Trophoblast cell (in vitro differentiated cells and primary cell): Measurements from ENCODE around the gene FHOD3.

ENCODE experiments used
- DNase-seq, 2 donors: peaks; one replicate each; pipeline ENCODE4 v3.0.0-alpha.2; 2016
- H2AFZ ChIP-seq: 2 replicates; pipeline ENCODE4 v1.6.1; 2013; ENCODE audit warnings: low read length, moderate library complexity, mild to moderate bottlenecking; ENCODE audit not compliant: insufficient read depth, poor library complexity
- H2AK5ac ChIP-seq: 2 replicates; pipeline ENCODE4 v1.6.1; 2013; ENCODE audit warnings: mild to moderate bottlenecking, low read length
- H2BK120ac ChIP-seq: 2 replicates; pipeline ENCODE4 v1.6.1; 2013; ENCODE audit warnings: low read length, mild to moderate bottlenecking, moderate library complexity; ENCODE audit not compliant: insufficient read depth, poor library complexity
- H2BK12ac ChIP-seq: 2 replicates; pipeline ENCODE4 v1.6.1; 2013; ENCODE audit warnings: mild to moderate bottlenecking, low read length, moderate library complexity
- H2BK5ac ChIP-seq: 2 replicates; pipeline ENCODE4 v1.6.1; 2013; ENCODE audit warnings: low read length, low read depth, moderate library complexity, mild to moderate bottlenecking; ENCODE audit not compliant: poor library complexity
- H3K14ac ChIP-seq: 2 replicates; pipeline ENCODE4 v1.6.1; 2013; ENCODE audit warnings: mild to moderate bottlenecking, low read length
- H3K18ac ChIP-seq: 2 replicates; pipeline ENCODE4 v1.6.1; 2013; ENCODE audit warnings: mild to moderate bottlenecking, low read length
- H3K23ac ChIP-seq: 2 replicates; pipeline ENCODE4 v1.6.1; 2013; ENCODE audit warnings: low read length
- H3K27ac ChIP-seq: 2 replicates; pipeline ENCODE4 v1.5.1; 2013; ENCODE audit warnings: low read depth, mild to moderate bottlenecking, inconsistent platforms, low read length, moderate library complexity
- H3K27me3 ChIP-seq: 2 replicates; pipeline ENCODE4 v1.6.1; 2013; ENCODE audit warnings: inconsistent platforms, mild to moderate bottlenecking, low read length, moderate library complexity; ENCODE audit not compliant: insufficient read depth
- H3K36me3 ChIP-seq, 2 experiments: 1 replicate in 1 of 2; 2 replicates in 1 of 2; pipeline ENCODE4 v1.6.1; 2013; ENCODE audit warnings: low read length in 2 of 2, mild to moderate bottlenecking in 2 of 2, moderate library complexity in 1 of 2; ENCODE audit not compliant: insufficient read depth in 2 of 2, control insufficient read depth in 1 of 2
- H3K4ac ChIP-seq: 2 replicates; pipeline ENCODE4 v1.6.1; 2013; ENCODE audit warnings: low read depth, mild to moderate bottlenecking, low read length, moderate library complexity
- H3K4me1 ChIP-seq, 2 experiments: 1 replicate in 1 of 2; 2 replicates in 1 of 2; pipeline ENCODE4 v1.6.1; 2013; ENCODE audit warnings: low read length in 2 of 2, mild to moderate bottlenecking in 2 of 2, moderate library complexity in 1 of 2; ENCODE audit not compliant: insufficient read depth in 2 of 2, control insufficient read depth in 1 of 2
- H3K4me2 ChIP-seq: 2 replicates; pipeline ENCODE4 v1.6.1; 2013; ENCODE audit warnings: inconsistent platforms, mild to moderate bottlenecking, low read length, moderate library complexity
- H3K4me3 ChIP-seq: 2 replicates; pipeline ENCODE4 v1.5.1; 2013; ENCODE audit warnings: mild to moderate bottlenecking, low read depth, low read length, inconsistent platforms
- H3K79me1 ChIP-seq: one replicate; pipeline ENCODE4 v1.6.1; 2013; ENCODE audit warnings: low read length
- H3K79me2 ChIP-seq: 2 replicates; pipeline ENCODE4 v1.6.1; 2013; ENCODE audit warnings: low read length, mild to moderate bottlenecking; ENCODE audit not compliant: control insufficient read depth, insufficient read depth, poor library complexity
- H3K9ac ChIP-seq: 2 replicates; pipeline ENCODE4 v1.6.1; 2013; ENCODE audit warnings: mild to moderate bottlenecking, low read length
- H3K9me3 ChIP-seq: 2 replicates; pipeline ENCODE4 v1.6.1; 2013; ENCODE audit warnings: low read depth, mild to moderate bottlenecking, control low read depth, inconsistent platforms, low read length; ENCODE audit not compliant: insufficient read depth
- H4K12ac ChIP-seq: 2 replicates; pipeline ENCODE4 v1.6.1; 2013; ENCODE audit warnings: low read depth, mild to moderate bottlenecking, low read length, moderate library complexity
- H4K8ac ChIP-seq: 2 replicates; pipeline ENCODE4 v1.6.1; 2013; ENCODE audit warnings: low read depth, mild to moderate bottlenecking, low read length, moderate library complexity
- H4K91ac ChIP-seq: one replicate; pipeline ENCODE4 v1.6.1; 2013; ENCODE audit warnings: low read depth, mild to moderate bottlenecking, low read length, moderate library complexity
- WGBS: extraction: QIAGEN DNeasy Blood & Tissue Kit; methylation state at CpG from one replicate; pipeline ENCODE4 v1.1.7; 2013; ENCODE audit warnings: missing lambda C conversion rate; ENCODE audit not compliant: insufficient read length, insufficient coverage; ENCODE audit errors: extremely low coverage; 5-methylcytosine and 5-hydroxymethylcytosine counted together

The FHOD3 gene

DNA sequence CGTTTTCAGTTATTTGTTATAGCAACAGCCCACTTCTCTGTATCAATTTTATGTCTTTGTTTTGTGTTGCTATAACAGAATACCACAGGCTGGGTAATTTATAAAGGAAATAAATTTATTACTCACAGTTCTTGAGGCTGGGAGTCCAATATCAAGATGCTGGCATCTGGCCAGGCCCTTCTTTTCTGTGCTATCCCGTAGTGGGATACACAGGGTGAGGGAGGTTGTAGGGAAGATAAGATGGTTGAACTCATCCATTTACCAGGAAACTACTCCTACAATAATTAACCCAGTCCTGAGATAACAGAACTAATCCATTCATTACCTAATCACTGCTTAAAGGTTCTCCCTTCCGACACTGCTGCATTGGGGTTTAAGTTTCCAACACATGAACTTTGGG lies 310.6 kb downstream of the FHOD3 start:
- peaks cover 13% of the 10 kb centered on the region in 2 experiments for H3K36me3 ChIP-seq
- H4K8ac ChIP-seq: no peak overlapping the region
- DNase-seq: no peak
- H3K79me1 ChIP-seq: no peaks in the 10 kb centered on the region
- no peaks in the 10 kb centered on the region for H3K27me3 ChIP-seq
- no CpG with 5 or more reads among the region's 3 CpGs for WGBS
- no peak overlapping the region for H4K91ac ChIP-seq
- H3K27ac ChIP-seq: no peak overlapping the region
- no peak overlapping the region for H3K14ac ChIP-seq
- H4K12ac ChIP-seq: no peak overlapping the region
- no peak overlapping the region for H2AK5ac ChIP-seq
- H3K18ac ChIP-seq: no peak overlapping the region
- H2BK12ac ChIP-seq: no peak overlapping the region
- H3K23ac ChIP-seq: no peak overlapping the region
- H3K9ac ChIP-seq: no peak overlapping the region
- H3K4me3 ChIP-seq: no peak overlapping the region
- H2BK5ac ChIP-seq: no peak overlapping the region
- H3K9me3 ChIP-seq: no peaks in the 10 kb centered on the region
- no peak overlapping the region for H2BK120ac ChIP-seq
- no peak overlapping the region for H3K4ac ChIP-seq
- peaks cover 3 to 6% of the 10 kb centered on the region in 2 experiments for H3K4me1 ChIP-seq
- no peaks in the 10 kb centered on the region for H3K79me2 ChIP-seq
- no peak overlapping the region for H3K4me2 ChIP-seq
- H2AFZ ChIP-seq: no peak overlapping the region

DNA sequence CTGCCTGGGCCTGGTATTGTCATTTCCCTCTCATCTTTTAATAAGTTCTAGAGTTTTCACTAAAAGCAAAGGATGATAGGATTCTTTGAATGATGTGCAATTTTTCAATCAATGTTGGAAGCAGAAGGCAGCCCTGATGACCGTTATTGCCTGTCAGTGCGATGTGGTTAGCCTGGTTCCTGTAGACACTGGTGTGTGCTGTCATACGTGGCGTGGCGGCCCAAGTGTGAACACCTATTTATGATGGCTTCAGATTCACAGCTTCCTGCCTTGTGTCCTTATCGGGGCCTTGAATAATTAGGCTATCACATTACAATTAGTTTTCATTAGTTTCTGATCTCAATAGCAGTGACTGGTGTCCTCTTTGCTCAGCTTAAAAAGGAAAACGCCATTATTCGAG lies 312.7 kb downstream of the FHOD3 start:
- H3K14ac ChIP-seq: no peak overlapping the region
- no peak overlapping the region for H4K91ac ChIP-seq
- peak overlapping the region; percentile 12 for H3K27ac ChIP-seq
- no peak overlapping the region for H3K9ac ChIP-seq
- no peaks in the 10 kb centered on the region for H3K79me1 ChIP-seq
- H3K79me2 ChIP-seq: no peaks in the 10 kb centered on the region
- H4K8ac ChIP-seq: no peak overlapping the region
- no CpG with 5 or more reads among the region's 8 CpGs for WGBS
- no peak overlapping the region for H3K4me3 ChIP-seq
- no peak overlapping the region for H4K12ac ChIP-seq
- H3K4me2 ChIP-seq: no peak overlapping the region
- peak in 1 of 2 donors; percentile 23 for DNase-seq
- H2BK120ac ChIP-seq: no peak overlapping the region
- H3K4ac ChIP-seq: no peak overlapping the region
- no peak overlapping the region for H2AK5ac ChIP-seq
- H3K36me3 ChIP-seq: peaks cover 11 to 16% of the 10 kb centered on the region in 2 experiments
- no peak overlapping the region for H3K18ac ChIP-seq
- H3K9me3 ChIP-seq: no peaks in the 10 kb centered on the region
- no peak overlapping the region for H3K23ac ChIP-seq
- H3K4me1 ChIP-seq: peaks cover 3 to 6% of the 10 kb centered on the region in 2 experiments
- no peak overlapping the region for H2BK5ac ChIP-seq
- H3K27me3 ChIP-seq: no peaks in the 10 kb centered on the region
- H2BK12ac ChIP-seq: no peak overlapping the region
- no peak overlapping the region for H2AFZ ChIP-seq

DNA sequence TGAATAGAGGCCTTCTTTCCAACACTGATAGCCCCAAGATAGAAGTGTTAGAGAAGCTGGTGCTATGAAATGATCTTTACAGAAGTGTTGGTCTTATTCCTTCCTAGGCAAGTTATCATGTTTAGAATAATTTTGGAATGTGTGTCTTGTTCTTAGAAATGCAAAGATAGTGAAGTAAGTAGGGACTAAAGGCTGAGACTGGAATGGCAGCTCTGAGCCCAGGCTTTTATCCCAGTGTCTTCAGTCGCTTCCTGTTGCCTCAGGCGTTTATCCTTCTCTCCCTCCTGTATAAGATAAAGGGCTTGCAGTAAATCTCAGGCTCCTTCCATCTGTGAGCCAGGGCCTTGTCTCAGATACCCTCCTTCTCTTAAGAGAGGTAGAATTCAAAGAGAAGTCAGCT lies 313.1 kb downstream of the FHOD3 start:
- Histone ChIP-seq H2AFZ (no peak overlapping the region), H3K36me3 (peaks cover 11 to 16% of the 10 kb centered on the region in 2 experiments), H3K79me1 (no peaks in the 10 kb centered on the region), H4K12ac (no peak overlapping the region), H3K9me3 (no peaks in the 10 kb centered on the region), H4K91ac (no peak overlapping the region), H2BK120ac (no peak overlapping the region), H3K27me3 (no peaks in the 10 kb centered on the region), H3K27ac (no peak overlapping the region), H3K4me1 (peaks cover 3 to 6% of the 10 kb centered on the region in 2 experiments), H2BK12ac (no peak overlapping the region), H3K9ac (no peak overlapping the region), H3K23ac (no peak overlapping the region), H3K4me3 (no peak overlapping the region), H3K14ac (no peak overlapping the region), H3K4ac (no peak overlapping the region), H2AK5ac (no peak overlapping the region), H4K8ac (no peak overlapping the region), H3K18ac (no peak overlapping the region), H3K4me2 (no peak overlapping the region), H3K79me2 (no peaks in the 10 kb centered on the region), H2BK5ac (no peak overlapping the region)
- peak in 1 of 2 donors; percentile 33 for DNase-seq
- WGBS: no CpG with 5 or more reads among the region's 2 CpGs

DNA sequence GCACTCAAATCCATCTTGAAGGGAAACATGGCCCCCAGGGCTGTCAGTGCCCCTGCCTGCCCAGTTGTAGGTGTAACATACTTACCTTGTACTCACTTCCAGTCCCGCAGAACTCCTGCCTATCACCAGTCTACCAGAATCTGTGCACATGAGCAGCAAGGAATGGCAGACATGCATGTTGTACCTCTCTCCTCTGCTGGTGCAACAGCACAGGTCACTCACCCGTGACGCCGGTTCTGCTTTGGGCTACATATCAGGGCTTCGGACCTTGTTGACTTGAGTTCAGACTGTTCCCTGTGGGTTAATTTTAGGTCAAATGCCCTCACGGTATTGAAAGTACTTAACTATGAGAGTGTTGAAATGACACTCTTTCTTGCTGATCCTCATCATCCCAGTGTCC lies 315.6 kb downstream of the FHOD3 start:
- Histone ChIP-seq H3K9me3 (no peaks in the 10 kb centered on the region), H3K23ac (no peak overlapping the region), H3K4me1 (peaks cover 3 to 6% of the 10 kb centered on the region in 2 experiments), H4K91ac (no peak overlapping the region), H3K9ac (no peak overlapping the region), H2AK5ac (no peak overlapping the region), H2BK5ac (no peak overlapping the region), H3K27ac (no peak overlapping the region), H2BK12ac (no peak overlapping the region), H2BK120ac (no peak overlapping the region), H3K79me1 (no peaks in the 10 kb centered on the region), H3K14ac (no peak overlapping the region), H3K4me2 (no peak overlapping the region), H3K4ac (no peak overlapping the region), H4K8ac (no peak overlapping the region), H3K79me2 (no peaks in the 10 kb centered on the region), H4K12ac (no peak overlapping the region), H2AFZ (no peak overlapping the region), H3K27me3 (no peaks in the 10 kb centered on the region), H3K36me3 (peaks cover 7 to 16% of the 10 kb centered on the region in 2 experiments), H3K4me3 (peak overlapping the region; percentile 30), H3K18ac (peak overlapping the region; percentile 47)
- peak; percentile 49 to 67 for DNase-seq
- no CpG with 5 or more reads among the region's 6 CpGs for WGBS
